ENCODE measurements around the gene SRGAP3.
"Not testable (repeated sequence)": the region's sequence is repeated elsewhere in the genome, so short reads cannot be mapped to it uniquely, and the experiment has no call there.

SRGAP3 gene

DNA sequence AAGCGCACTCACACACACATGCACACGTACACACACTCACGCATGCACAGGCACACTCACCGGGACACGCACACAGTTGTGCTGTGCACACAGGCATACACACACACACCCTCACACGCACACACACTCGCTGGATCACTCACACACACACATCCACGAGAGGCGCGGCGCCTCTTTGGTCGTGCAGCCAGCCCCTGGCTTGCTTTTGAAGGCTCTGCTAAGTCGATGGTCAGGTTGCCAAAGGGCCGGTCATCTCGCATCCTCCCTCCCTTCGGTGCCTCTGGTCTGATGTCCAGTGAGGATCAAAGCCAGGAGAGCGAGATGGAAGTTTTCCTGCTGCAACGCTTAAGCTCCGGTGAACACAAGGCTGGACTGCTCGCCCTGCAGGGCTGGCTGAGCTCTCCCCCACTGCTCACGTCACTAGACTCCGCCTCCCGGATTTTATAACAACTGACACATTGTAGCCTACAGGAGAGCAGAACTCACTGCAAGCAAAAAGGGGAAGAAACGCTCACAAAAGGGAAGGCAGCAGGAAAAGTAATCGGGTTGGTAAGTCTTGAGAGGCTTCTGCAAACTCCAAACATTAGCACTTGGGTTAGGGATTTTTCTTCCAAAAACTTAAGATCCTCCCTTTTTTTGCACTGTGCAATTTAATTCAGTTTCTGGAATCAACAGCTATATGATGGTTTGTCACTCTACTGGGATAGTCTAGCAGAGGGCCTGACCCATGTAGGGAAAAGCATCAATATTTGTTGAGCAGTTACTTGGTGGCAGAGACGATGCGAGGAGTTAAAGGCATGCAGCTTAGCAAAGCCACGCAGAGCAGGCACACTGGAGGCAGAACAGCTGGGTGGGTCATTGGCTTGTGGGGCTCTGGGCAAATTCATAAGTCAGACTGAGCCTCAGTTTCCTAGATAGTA is at the start of gene SRGAP3:
TSS of gene SRGAP3 (minus strand) at position 374 of the 920 bp plus-strand sequence. CDS start 695 bp downstream, outside the sequence.
- DNase-seq (ENCODE audit: low read depth in 3 of 3, low spot score in 1 of 3): peak; percentile 9 to 53 (median 35)

GRCh38 chr3:9298236-9298635 is 48.8 kb upstream of the SRGAP3 start:
- DNase-seq (ENCODE audit: low read depth in 3 of 3, low spot score in 1 of 3): no peak

- no peak for DNase-seq (ENCODE audit: low read depth in 3 of 3, low spot score in 1 of 3)
Measured at GRCh38 chr3:9296241-9296640, 46.8 kb upstream of the SRGAP3 start.

GRCh38 chr3:9295007-9295406 is 45.6 kb upstream of the SRGAP3 start:
- DNase-seq (ENCODE audit: low read depth in 3 of 3, low spot score in 1 of 3): no peak

DNA sequence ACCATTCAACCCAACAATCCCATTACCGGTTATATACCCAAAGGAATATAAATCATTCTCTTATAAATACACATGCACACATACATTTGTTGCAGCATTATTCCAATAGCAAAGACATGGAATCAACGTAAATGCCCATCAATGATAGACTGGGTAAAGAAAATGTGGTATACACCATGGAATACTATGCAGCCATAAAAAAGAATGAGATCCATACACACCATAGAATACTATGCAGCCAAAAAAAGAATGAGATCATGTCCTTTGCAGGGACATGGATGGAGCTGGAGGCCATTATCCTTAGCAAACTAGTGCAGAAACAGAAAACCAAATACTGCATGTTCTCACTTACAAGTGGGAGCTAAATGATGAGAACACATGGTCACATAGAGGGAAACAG is 44.5 kb upstream of the SRGAP3 start:
- not testable (repeated sequence) for DNase-seq (ENCODE audit: low read depth in 3 of 3, low spot score in 1 of 3)

GRCh38 chr3:9293076-9293475 is 43.6 kb upstream of the SRGAP3 start:
- no peak for DNase-seq (ENCODE audit: low read depth in 3 of 3, low spot score in 1 of 3)

GRCh38 chr3:9292516-9292915 is 43.1 kb upstream of the SRGAP3 start:
- no peak for DNase-seq (ENCODE audit: low read depth in 3 of 3, low spot score in 1 of 3)

DNA sequence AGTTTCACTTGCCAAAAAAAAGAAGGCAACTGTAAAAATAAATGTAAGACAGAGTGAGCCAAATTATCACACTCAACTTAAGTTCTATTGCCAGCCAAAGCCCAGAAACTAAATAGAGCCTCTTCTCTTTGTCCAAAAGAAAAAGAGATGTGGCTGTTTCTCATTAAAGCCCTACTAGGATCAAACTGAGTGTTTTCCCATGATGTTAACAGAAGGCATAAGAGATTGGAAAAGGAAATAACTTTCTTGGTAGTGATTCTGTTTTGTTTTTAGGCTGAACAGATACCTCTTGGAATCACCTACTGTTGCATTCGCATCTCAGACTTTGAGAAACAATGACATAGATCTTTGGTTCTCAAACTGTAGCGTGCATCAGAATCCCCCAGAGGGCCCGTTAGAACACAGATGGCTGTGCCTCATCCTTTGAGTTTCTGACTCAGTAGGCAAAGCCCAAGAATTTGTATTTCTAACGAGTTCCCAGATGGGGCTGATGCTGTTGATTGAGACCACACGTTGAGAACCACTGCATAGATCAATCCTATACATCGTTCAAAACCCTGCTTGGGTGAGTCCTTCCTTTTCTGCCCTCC is 42.5 kb upstream of the SRGAP3 start:
- no peak for DNase-seq (ENCODE audit: low read depth in 3 of 3, low spot score in 1 of 3)

- no peak for DNase-seq (ENCODE audit: low read depth in 3 of 3, low spot score in 1 of 3)
Measured at GRCh38 chr3:9290566-9290965, 41.1 kb upstream of the SRGAP3 start.

- DNase-seq (ENCODE audit: low read depth in 3 of 3, low spot score in 1 of 3): not testable (repeated sequence)
Measured at GRCh38 chr3:9281533-9281932, 32.1 kb upstream of the SRGAP3 start.

- no peak for DNase-seq (ENCODE audit: low read depth in 3 of 3, low spot score in 1 of 3)
Measured at GRCh38 chr3:9280451-9281219, 31.2 kb upstream of the SRGAP3 start.

GRCh38 chr3:9279966-9280365 is 30.5 kb upstream of the SRGAP3 start:
- no peak for DNase-seq (ENCODE audit: low read depth in 3 of 3, low spot score in 1 of 3)

- no peak for DNase-seq (ENCODE audit: low read depth in 3 of 3, low spot score in 1 of 3)
Measured at GRCh38 chr3:9278498-9278897, 29.1 kb upstream of the SRGAP3 start.

- no peak for DNase-seq (ENCODE audit: low read depth in 3 of 3, low spot score in 1 of 3)
Measured at GRCh38 chr3:9278085-9278484, 28.6 kb upstream of the SRGAP3 start.

DNA sequence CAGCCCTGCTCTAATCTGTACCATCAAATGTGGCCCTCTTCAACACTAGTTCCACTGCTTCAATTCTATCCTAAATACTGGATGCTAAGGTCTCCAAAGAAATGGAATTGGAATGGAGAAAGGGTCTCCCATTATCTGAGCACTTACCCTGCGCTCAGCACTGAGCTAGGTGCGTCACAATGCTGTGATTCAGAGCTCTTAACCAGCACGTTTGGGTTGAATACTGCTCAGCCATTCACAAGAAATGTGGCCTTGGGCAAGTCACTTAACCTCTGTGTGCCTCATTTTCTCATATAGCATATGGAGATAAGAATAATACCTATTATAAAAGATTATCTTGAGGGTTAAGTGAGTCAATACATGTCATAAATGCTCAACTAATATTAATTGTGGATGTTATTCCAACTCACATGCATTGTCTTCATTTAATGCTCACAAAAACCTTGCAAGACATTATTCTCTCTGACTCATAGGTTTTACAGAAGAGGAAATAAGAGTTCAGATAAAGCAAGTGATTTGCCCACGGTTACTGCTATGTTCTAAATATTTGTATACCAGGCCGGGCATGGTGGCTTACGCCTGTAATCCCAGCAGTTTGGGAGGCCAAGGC is 27.4 kb upstream of the SRGAP3 start:
- no peak for DNase-seq (ENCODE audit: low read depth in 3 of 3, low spot score in 1 of 3)

DNA sequence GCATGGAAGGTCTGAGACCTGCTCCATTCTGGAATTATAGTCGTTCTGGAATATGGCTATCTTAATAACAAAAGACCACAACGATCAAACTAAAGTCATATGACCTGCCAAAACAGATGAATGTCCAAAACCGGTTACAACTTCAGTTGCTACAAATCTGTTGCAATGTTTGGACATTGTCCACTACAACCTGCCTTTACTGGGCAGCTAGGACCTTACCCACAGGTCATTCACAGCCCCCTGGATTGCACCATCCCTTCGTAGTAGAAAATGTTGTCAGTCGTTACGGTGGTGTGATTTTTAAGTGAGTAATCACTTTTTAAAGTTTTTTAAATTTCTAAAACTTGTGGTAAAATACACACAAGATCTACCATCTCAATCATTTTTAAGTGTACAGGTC is 22.5 kb upstream of the SRGAP3 start:
- DNase-seq (ENCODE audit: low read depth in 3 of 3, low spot score in 1 of 3): no peak

- DNase-seq (ENCODE audit: low read depth in 3 of 3, low spot score in 1 of 3): no peak
Measured at GRCh38 chr3:9270704-9271103, 21.3 kb upstream of the SRGAP3 start.

- DNase-seq (ENCODE audit: low read depth in 3 of 3, low spot score in 1 of 3): no peak
Measured at GRCh38 chr3:9266716-9267115, 17.3 kb upstream of the SRGAP3 start.

DNA sequence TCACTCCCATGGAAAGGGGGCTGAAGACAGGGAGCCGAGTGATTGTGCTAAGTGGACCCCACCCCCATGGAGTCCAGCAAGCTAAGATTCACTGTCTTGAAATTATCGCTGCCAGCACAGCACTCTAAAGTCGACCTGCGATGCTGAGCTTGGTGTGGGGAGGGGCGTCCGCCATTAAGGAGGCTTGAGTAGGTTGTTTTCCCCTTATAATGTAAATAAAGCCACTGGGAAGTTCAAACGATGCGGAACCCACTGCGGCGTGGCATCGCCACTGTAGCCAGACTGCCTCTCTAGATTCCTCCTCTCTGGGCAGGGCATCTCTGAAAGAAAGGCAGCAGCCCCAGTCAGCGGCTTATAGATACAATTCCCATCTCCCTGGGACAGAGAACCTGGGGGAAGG is 10.9 kb upstream of the SRGAP3 start:
- DNase-seq (ENCODE audit: low read depth in 3 of 3, low spot score in 1 of 3): no peak

DNA sequence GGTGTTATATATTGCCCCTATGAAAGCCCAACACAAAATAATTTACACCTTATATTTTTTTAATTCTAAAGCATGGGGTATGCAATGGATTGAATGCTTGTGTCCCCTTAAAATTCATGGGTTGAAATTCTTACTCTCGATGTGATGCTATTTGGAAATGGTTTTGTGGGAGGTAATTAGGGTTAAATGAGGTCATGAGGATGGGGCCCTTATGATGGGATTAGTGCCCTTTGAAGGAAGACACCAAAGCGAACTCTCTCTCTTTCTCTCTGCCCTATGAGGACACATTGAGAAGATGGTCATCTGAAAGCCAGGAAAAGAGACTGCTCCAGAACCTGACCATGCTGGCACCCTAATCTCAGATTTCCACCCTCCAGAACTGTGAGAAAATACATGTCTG is 7.6 kb upstream of the SRGAP3 start:
- DNase-seq (ENCODE audit: low read depth in 3 of 3, low spot score in 1 of 3): no peak

GRCh38 chr3:9255976-9256375 is 6.5 kb upstream of the SRGAP3 start:
- no peak for DNase-seq (ENCODE audit: low read depth in 3 of 3, low spot score in 1 of 3)

Measured in stimulated activated CD4-positive, alpha-beta T cell treated with anti-CD3 and anti-CD28 coated beads, TNF-alpha, amount 100 ng/mL, for 1 hour (primary cell).